HG02642 (cell line): Measurements from ENCODE around the gene DLX1.
"Not testable (repeated sequence)": the region's sequence is repeated elsewhere in the genome, so short reads cannot be mapped to it uniquely, and the experiment has no call there.

ENCODE experiments used
- ATAC-seq: cut with Tn5 transposase; IDR thresholded peaks from one replicate; pipeline ENCODE4 v1.9.1; 2021; ENCODE audit warnings: mild to moderate bottlenecking; ENCODE audit not compliant: unreplicated experiment, poor library complexity

The DLX1 gene

DNA sequence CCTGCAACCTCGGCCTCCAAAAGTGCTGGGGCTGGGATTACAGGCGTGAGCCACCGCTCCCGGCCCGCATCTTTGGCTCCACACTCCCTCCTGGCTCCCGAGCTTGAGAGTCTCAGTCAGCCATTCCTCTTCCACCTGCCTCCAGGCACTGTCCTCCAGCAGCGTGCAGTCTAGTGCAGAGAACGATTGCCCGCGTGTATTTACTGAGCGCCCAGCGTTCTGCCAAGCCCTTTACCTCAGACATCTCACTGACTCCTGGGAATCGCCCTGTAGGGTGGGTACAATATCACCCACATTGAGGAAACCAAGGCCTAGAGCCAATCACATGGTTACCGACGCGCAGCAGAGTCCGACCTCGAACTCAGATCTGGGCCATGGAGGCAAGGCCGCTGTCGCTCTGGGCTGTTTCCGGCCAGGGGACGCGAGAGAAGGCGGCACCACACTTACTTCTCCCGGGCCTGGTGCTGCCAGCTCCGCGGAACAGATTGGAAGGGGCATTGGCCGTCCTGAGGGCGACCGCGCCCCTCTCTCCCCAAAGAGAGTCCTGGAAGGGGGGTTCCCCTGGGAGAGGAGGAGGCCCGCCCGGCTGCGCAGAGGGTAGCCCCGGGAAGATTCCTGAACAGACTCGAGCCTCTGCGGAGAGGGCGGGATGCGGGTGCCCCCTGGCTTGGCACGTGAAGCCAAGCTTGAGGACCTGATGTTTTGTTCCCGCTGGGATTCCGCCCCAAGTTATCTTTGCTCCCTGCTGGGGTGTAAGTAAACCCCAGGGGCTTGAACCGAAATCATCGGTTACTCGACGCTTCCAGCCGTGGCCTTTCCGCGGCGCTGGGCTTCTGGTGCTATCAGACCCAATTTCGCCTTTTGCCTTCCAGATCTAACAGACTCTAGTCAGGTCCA lies 22.6 kb downstream of the DLX1 start:
- ATAC-seq = no peak

- no peak for ATAC-seq
These were observed 23.3 kb downstream of the DLX1 start for GRCh38 chr2:172108587-172108930.

GRCh38 chr2:172109256-172109987 lies 24.1 kb downstream of the DLX1 start:
- no peak for ATAC-seq

DNA sequence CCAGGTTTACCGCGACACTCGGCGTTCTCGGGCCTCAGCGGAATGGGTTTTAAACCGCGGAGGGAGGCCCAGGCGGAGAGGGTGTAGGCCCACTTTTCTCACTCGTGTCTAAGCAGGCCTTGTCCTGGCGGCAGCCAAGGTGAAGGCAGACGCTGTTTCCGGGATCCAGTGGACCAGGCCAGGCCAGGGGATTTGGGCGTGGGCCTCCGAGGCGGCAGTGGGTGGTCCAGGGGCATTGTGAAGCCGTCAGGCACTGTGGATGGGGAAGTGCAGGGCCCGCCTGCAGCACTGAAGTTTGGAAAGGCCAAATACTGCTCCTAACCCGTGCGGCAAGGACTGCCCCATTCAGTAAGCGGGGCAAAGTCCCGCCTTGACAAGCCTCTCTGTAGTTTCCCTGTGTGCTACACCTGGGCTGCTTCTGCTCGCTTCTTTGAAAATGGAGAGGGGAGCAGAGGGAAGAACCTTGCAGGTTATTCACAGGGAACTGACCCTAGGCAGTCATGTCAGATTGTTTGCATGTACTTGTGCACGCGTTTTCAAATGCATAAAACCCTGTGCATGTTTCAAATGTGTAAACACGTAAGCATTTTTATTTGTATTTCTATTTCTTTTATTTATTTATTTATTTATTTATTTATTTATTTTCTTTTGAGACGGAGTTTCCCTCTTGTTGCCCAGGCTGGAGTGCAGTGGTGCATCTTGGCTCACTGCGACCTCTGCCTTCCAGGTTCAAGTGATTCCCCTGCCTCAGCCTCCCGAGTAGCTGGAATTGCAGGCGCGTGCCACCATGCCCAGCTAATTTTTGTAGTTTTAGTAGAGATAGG lies 24.9 kb downstream of the DLX1 start:
- no peak for ATAC-seq

GRCh38 chr2:172113617-172114016 lies 28.3 kb downstream of the DLX1 start:
- ATAC-seq = no peak

DNA sequence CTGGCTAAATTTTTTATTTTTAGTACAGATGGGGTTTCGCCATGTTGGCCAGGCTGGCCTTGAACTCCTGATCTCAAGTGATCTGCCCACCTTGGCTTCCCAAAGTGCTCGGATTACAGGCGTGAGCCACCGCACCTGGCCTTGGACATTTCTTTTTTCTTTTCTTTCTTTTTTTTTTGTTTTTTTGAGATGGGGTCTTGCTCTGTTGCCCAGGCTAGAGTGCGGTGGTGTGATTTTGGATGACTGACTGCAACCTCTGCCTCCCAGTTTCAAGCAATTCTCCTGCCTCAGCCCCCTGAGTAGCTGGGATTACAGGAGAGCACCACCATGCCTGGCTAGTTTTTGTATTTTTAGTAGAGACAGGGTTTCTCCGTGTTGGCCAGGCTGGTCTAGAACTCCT lies 28.9 kb downstream of the DLX1 start:
- ATAC-seq = not testable (repeated sequence)

GRCh38 chr2:172114579-172114978 lies 29.3 kb downstream of the DLX1 start:
- no peak for ATAC-seq

DNA sequence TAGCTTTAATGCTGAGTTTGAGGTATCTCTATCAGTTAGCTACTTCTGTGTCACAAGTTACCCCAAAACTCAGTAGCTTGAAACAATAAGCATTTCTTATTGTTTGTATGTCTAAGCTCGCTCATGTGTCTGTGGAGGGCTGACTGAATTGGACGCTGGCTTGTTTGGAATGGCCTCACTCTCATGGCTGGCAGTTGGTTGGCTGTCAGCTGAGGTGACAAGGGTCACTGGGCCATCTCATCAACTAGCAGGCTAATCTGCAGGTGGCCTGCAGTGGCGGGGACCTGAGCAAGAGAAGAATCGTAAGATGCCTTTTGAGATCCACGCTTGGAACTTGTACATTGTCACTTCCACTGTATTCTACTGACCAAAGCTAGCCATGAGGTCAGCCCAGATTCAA lies 30.8 kb downstream of the DLX1 start:
- ATAC-seq = no peak

DNA sequence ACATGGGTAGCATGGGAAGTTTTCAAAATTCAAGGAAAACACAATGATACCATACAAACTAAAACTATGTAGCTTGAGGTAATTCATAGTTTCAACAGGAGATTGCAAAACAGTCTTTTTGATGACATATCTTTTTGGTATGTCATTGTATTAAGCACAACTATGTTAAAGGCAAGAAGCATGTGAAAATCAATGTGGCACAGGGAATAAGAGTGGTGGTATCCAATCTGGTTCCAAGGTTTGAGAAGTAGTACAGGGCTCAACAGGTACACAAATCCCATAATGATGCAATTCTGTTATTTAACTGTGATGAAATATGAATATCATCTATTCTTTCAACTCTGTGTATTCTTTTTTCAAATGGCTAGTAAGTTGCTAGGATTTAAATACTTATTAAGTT lies 33.8 kb downstream of the DLX1 start:
- ATAC-seq = no peak

GRCh38 chr2:172120118-172120517 lies 34.8 kb downstream of the DLX1 start:
- no peak for ATAC-seq

- no peak for ATAC-seq
These were observed 43.2 kb downstream of the DLX1 start for GRCh38 chr2:172128484-172128883.

DNA sequence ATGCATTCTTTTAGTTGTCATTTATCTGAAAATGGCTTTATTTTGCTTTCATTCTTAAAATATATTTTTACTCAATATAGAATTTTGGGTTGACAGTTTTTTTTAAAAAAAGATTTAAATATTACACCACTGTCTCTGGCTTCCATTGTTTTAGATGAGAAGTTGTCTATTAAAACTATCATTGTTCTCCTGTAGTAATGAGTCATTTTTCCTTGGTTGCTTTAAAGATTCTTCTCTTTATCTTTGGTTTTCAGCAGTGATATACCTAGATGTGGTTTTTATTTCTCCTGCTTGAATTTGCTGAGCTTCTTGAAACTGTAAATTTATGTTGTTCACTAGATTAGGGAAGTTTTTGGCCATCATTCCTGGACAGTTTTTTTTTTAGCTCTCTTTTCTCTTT lies 44.1 kb downstream of the DLX1 start:
- no peak for ATAC-seq

DNA sequence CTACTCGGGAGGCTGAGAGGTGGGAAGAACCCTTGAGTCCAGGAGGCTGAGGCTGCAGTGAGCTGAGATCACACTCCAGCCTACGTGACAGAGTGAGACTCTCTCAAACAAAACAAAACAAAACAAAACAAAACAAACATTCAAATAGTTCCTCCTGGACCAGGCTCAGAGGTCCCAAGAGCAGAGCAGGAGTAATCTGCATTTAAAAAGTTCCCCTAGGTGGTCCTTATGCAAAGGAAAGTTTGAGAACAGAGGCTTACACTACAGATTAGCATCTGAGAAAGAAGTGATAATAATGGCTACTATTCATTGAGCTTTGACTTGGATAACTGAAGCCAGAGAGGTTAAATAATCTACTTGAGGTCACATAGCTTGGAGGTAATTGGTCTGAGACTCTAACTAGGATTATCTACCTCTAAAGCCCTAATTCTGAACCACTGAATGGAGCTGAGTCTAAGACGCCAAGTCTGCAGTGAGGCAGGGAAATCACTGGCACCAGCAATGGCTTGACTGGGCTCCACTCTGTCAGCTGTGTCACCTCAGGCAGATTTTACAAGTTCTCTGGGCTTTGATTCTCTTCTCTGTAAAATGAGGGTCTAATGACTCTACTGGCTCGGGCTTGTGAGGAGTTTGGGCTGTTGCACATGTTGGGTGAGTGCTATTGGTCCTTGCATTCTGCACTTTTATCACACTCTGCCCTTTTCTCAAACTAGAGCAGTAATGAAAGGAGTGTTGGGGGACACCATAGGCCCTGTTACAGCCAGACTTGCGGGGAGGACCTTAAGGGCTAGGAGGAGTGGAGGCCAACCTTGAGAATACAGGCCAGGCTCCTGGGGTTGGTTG lies 46.6 kb downstream of the DLX1 start:
- no peak for ATAC-seq

GRCh38 chr2:172134270-172134669 lies 49.0 kb downstream of the DLX1 start:
- no peak for ATAC-seq

DNA sequence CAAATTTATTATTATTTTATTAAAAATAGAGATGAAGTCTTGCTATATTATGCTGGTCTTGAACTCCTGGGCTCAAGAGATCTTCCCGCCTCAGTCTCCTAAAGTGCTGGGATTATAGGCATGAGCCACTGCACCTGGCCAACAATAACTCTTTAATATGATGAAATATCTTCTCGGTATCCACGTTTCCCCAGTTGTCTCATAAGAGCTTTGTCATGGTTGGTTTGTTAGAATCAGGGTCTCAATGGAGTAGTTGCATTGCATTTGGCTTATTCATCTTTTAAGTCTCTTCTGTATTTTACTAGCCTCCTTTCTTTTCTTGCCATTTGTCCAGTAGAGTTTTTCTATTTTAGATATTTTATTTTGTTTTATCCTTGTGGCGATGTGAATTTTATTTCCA lies 50.1 kb downstream of the DLX1 start:
- no peak for ATAC-seq

DNA sequence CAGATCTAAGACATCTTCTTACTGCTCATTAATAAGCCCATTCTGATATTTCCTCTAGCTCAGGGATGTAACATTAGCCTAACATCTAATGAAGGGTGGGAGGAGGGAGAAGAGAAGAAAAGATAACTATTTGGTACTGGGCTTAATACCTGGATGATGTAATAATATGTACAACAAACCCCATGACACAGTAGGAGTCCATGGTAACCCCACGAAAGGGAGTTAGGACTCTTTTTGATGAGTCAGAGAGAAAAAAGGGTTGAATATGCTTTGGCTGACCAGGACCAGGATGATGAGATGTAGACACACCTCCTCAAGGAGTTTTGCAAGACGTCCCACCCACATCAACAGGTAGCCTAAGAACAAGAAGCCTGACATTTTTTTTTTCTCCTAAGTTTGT lies 51.8 kb downstream of the DLX1 start:
- no peak for ATAC-seq

- ATAC-seq = no peak
These were observed 52.6 kb downstream of the DLX1 start for GRCh38 chr2:172137943-172138342.

GRCh38 chr2:172138727-172139126 lies 53.4 kb downstream of the DLX1 start:
- not testable (repeated sequence) for ATAC-seq
